ENCODE results near the gene IGFBP6.

The IGFBP6 gene

GRCh38 chr12:53063708-53064612, 33.5 kb upstream of the IGFBP6 start:
- H3K79me2 ChIP-seq (ENCODE audit: control insufficient read depth, low read length) = no peaks in the 10 kb centered on the region
- H3K4me1 ChIP-seq (ENCODE audit: control insufficient read depth, low read length) = peaks cover 13% of the 10 kb centered on the region
- TF ChIP-seq EZH2phosphoT487 (IDR thresholded peaks at IDR 0.05; ENCODE audit: borderline replicate concordance, low read length) (no peak), CTCF (IDR thresholded peaks at IDR 0.05; ENCODE audit: low read depth, low read length, poor library complexity, severe bottlenecking) (no peak)

GRCh38 chr12:53064613-53065436, 32.6 kb upstream of the IGFBP6 start:
- Histone ChIP-seq H3K27me3 (ENCODE audit: control insufficient read depth, low read length) (no peaks in the 10 kb centered on the region), H4K20me1 (ENCODE audit: control insufficient read depth, insufficient read depth, low read depth, low read length) (no peaks in the 10 kb centered on the region), H3K9me3 (ENCODE audit: control insufficient read depth, insufficient read depth, low read length) (no peaks in the 10 kb centered on the region), H3K27ac (ENCODE audit: low read depth, low read length) (no peak overlapping the region), H3K36me3 (ENCODE audit: control insufficient read depth, low read length) (peaks cover 24% of the 10 kb centered on the region), H3K79me2 (ENCODE audit: control insufficient read depth, low read length) (no peaks in the 10 kb centered on the region), H3K4me3 (ENCODE audit: low read length) (no peak overlapping the region), H3K4me1 (ENCODE audit: control insufficient read depth, low read length) (peaks cover 13% of the 10 kb centered on the region), H3F3A (ENCODE audit: control insufficient read depth, insufficient read depth) (no peaks in the 10 kb centered on the region), H3K9me2 (replicated peaks; ENCODE audit: control insufficient read depth, low read length) (no peaks in the 10 kb centered on the region), H3K4me2 (ENCODE audit: low read length) (peak overlapping the region; percentile 84)
- TF ChIP-seq EZH2phosphoT487 (IDR thresholded peaks at IDR 0.05; ENCODE audit: borderline replicate concordance, low read length) (no peak), CTCF (IDR thresholded peaks at IDR 0.05; ENCODE audit: low read depth, low read length, poor library complexity, severe bottlenecking) (no peak)

More at GRCh38 chr12:53063708-53064612, 33.5 kb upstream of the IGFBP6 start:
- Histone ChIP-seq H3K4me3 (ENCODE audit: low read length) (no peak overlapping the region), H3K4me2 (ENCODE audit: low read length) (no peak overlapping the region), H3K9me3 (ENCODE audit: control insufficient read depth, insufficient read depth, low read length) (no peaks in the 10 kb centered on the region), H4K20me1 (ENCODE audit: control insufficient read depth, insufficient read depth, low read depth, low read length) (no peaks in the 10 kb centered on the region), H3K27me3 (ENCODE audit: control insufficient read depth, low read length) (no peaks in the 10 kb centered on the region), H3K27ac (ENCODE audit: low read depth, low read length) (no peak overlapping the region), H3F3A (ENCODE audit: control insufficient read depth, insufficient read depth) (no peaks in the 10 kb centered on the region), H3K9me2 (replicated peaks; ENCODE audit: control insufficient read depth, low read length) (no peaks in the 10 kb centered on the region), H3K36me3 (ENCODE audit: control insufficient read depth, low read length) (peaks cover 24% of the 10 kb centered on the region)

GRCh38 chr12:53065470-53065869, 32.0 kb upstream of the IGFBP6 start:
- Histone ChIP-seq H3K9me3 (ENCODE audit: control insufficient read depth, insufficient read depth, low read length) (no peaks in the 10 kb centered on the region), H3K4me3 (ENCODE audit: low read length) (peak overlapping the region; percentile 76), H3K36me3 (ENCODE audit: control insufficient read depth, low read length) (peaks cover 26% of the 10 kb centered on the region), H3K4me1 (ENCODE audit: control insufficient read depth, low read length) (peaks cover 13% of the 10 kb centered on the region), H3K27ac (ENCODE audit: low read depth, low read length) (no peak overlapping the region), H3K79me2 (ENCODE audit: control insufficient read depth, low read length) (no peaks in the 10 kb centered on the region), H3K4me2 (ENCODE audit: low read length) (peak overlapping the region; percentile 84), H4K20me1 (ENCODE audit: control insufficient read depth, insufficient read depth, low read depth, low read length) (no peaks in the 10 kb centered on the region), H3K27me3 (ENCODE audit: control insufficient read depth, low read length) (no peaks in the 10 kb centered on the region), H3F3A (ENCODE audit: control insufficient read depth, insufficient read depth) (no peaks in the 10 kb centered on the region), H3K9me2 (replicated peaks; ENCODE audit: control insufficient read depth, low read length) (no peaks in the 10 kb centered on the region)
- TF ChIP-seq EZH2phosphoT487 (IDR thresholded peaks at IDR 0.05; ENCODE audit: borderline replicate concordance, low read length) = no peak
- TF ChIP-seq CTCF (IDR thresholded peaks at IDR 0.05; ENCODE audit: low read depth, low read length, poor library complexity, severe bottlenecking) = no peak
